Measurements from ENCODE around the gene TEX264.
"Not testable (repeated sequence)": the region's sequence is repeated elsewhere in the genome, so short reads cannot be mapped to it uniquely, and the experiment has no call there.

- TF ChIP-seq, protein P1, sequence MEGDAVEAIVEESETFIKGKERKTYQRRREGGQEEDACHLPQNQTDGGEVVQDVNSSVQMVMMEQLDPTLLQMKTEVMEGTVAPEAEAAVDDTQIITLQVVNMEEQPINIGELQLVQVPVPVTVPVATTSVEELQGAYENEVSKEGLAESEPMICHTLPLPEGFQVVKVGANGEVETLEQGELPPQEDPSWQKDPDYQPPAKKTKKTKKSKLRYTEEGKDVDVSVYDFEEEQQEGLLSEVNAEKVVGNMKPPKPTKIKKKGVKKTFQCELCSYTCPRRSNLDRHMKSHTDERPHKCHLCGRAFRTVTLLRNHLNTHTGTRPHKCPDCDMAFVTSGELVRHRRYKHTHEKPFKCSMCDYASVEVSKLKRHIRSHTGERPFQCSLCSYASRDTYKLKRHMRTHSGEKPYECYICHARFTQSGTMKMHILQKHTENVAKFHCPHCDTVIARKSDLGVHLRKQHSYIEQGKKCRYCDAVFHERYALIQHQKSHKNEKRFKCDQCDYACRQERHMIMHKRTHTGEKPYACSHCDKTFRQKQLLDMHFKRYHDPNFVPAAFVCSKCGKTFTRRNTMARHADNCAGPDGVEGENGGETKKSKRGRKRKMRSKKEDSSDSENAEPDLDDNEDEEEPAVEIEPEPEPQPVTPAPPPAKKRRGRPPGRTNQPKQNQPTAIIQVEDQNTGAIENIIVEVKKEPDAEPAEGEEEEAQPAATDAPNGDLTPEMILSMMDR (IDR thresholded peaks at IDR 0.05; ENCODE audit: poor library complexity): not testable (repeated sequence)
- not testable (repeated sequence) for TF ChIP-seq EZH2 (IDR thresholded peaks at IDR 0.05; ENCODE audit: borderline replicate concordance); EZH2phosphoT487 (IDR thresholded peaks at IDR 0.05; ENCODE audit: low read depth, severe bottlenecking, unreplicated experiment)
Observed at GRCh38 chr3:51652103-51652502, 18.9 kb upstream of the TEX264 start.
